Ramos (cell line): ENCODE data around the gene NDRG2.
"Not testable (repeated sequence)": the region's sequence is repeated elsewhere in the genome, so short reads cannot be mapped to it uniquely, and the experiment has no call there.

Experiments
- in situ Hi-C: fragments of 300-500 bp; cut with MboI; formaldehyde crosslinking; loops from one replicate; pipeline ENCODE4 v1.14.3; 2022; ENCODE audit warnings: low sequenced_read_pairs; ENCODE audit not compliant: unreplicated experiment

Gene NDRG2

GRCh38 chr14:21016413-21017190 is 8.3 kb downstream of the NDRG2 start:
- in situ Hi-C loops: no loop called here

GRCh38 chr14:21015312-21015711 is 9.5 kb downstream of the NDRG2 start:
- in situ Hi-C loops: no loop called here

- in situ Hi-C loops: loop anchor here (5.0 kb wide), 1 partner anchor 78 kb away; no protein-coding TSS in a partner anchor
Observed at GRCh38 chr14:21014761-21015190, 10.1 kb downstream of the NDRG2 start.

DNA sequence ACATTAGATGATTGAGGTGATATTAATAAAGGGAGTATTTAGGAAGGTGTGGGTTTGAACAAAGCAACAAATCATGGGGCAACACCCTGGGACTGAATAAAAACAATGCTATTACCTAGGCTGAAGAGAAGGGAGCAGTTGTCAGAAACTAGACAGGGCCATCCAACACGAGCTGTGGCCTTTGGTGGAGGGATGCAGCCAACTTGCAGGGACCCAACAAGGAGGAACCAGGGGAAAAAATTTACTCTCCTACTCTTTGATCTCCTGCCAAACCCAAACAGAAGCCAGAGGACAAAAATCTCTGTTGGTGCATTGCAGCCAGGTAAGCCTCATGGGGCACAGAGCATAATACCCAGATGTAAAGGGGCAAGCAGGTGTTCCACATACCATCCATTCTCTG is 13.7 kb downstream of the NDRG2 start:
- in situ Hi-C loops: loop anchor here (5.0 kb wide), 1 partner anchor 81 kb away; no protein-coding TSS in a partner anchor

- in situ Hi-C loops: loop anchor here (5.0 kb wide), 1 partner anchor 83 kb away; no protein-coding TSS in a partner anchor
Observed at GRCh38 chr14:21009721-21010120, 15.1 kb downstream of the NDRG2 start.

DNA sequence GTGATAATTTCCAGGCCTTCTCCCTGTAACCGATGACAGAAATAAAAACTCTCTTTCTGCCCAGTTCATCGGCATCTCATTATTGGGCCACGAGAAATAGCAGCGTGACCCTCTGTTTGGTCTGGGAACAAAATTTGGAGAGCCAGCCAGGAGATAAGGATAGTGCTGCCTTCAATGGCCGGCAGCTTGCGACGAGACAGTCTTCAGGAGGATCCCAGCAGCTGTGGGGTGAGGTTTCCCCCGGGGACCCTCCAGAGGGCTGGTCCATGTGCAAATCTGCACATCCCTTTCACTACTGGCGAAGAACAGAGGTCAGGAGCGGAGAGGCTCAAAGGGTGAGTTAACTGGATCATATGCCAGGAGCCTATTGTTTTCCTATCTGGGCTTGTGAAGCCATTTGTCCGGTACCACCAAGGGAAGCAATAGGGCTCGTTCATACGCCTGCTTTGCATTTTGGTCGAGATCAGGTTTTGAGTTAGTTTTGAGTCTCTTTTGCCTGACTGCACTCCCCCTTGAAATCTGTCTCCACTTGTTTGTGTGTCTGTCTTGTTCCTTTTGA is 21.0 kb downstream of the NDRG2 start:
- in situ Hi-C loops: no loop called here

DNA sequence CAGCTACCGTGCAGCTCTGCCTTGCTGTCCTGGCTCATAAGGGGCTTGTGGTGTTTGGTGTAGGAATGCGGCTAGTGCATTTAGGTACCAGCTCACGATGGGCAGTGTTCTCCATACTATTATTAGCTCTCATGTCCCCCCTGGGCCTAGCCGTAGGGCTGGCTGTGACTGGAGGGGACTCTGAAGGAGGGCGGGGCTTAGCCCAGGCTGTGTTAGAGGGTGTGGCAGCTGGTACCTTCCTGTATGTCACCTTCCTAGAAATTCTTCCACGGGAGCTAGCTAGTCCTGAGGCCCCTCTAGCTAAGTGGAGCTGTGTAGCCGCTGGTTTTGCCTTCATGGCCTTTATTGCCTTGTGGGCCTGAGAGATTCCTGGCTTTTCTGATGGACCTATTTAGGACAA is 23.6 kb downstream of the NDRG2 start:
- in situ Hi-C loops: no loop called here

DNA sequence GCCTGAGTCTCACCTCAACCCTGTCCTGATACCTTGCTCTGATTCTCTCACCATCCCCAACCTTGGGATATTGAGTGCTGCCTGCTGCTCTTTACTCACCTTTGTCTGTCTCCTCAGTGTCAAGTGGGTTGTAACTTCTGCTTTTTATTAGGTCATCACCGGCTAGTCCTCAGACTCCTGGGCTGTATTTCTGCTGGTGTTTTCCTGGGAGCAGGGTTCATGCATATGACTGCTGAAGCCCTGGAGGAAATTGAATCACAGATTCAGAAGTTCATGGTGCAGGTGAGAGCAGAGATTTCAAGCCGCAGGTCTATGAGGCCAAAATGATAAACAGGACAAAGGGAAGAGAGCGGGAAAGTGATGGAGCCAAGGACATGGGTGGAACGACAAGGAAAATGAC is 25.3 kb downstream of the NDRG2 start:
- in situ Hi-C loops: no loop called here

- in situ Hi-C loops: no loop called here
Observed at GRCh38 chr14:20998674-20999366, 26.0 kb downstream of the NDRG2 start, which contains the start of gene SLC39A2. Gene SLC39A2, plus strand, starts transcription at chr14:20999293. Its CDS starts 154 bp downstream, at chr14:20999447.

- in situ Hi-C loops: no loop called here
Observed at GRCh38 chr14:20998139-20998538, 26.7 kb downstream of the NDRG2 start.

GRCh38 chr14:20997564-20997963 is 27.3 kb downstream of the NDRG2 start:
- in situ Hi-C loops: no loop called here

DNA sequence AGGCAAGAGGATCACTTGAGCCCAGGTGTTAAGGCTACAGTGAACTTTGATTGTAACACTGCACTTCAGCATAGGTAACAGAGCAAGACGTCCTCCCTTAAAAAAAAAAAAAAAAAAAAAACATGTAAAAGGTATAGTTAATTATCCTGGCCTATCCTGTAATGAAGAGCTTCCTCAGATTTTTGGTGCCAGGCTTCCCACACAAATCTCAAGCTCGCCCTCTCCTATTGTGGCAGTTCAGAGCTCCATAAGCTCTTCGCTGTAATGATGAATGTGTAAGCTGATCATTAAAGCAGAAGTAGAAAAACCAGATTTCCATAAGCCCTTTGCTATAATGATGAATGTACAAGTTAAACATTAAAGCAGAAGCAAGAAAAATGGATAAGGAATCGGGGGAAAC is 27.7 kb downstream of the NDRG2 start:
- in situ Hi-C loops: no loop called here

- in situ Hi-C loops: no loop called here
Observed at GRCh38 chr14:20996521-20996920, 28.3 kb downstream of the NDRG2 start.

GRCh38 chr14:20989787-20990600 is 34.9 kb downstream of the NDRG2 start, which contains the start of gene METTL17:
Gene METTL17, plus strand, starts transcription at chr14:20989980. Its CDS starts 23 bp downstream, at chr14:20990003.
- in situ Hi-C loops: no loop called here

DNA sequence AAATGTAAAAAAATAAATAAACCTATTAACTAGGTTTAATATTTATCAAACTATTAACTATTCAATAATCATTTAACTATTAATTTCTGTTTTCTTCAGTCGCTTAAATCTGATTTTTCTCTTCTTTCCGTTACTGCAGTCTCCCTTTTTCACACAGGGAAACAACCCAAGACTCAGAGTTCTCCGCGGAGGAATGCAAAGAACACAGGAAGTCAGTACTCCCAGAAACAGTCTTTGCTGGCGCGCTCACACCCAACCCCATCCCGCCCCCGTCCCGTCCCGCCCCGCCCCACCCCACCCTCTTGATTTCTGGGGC is 35.4 kb downstream of the NDRG2 start:
- in situ Hi-C loops: no loop called here

DNA sequence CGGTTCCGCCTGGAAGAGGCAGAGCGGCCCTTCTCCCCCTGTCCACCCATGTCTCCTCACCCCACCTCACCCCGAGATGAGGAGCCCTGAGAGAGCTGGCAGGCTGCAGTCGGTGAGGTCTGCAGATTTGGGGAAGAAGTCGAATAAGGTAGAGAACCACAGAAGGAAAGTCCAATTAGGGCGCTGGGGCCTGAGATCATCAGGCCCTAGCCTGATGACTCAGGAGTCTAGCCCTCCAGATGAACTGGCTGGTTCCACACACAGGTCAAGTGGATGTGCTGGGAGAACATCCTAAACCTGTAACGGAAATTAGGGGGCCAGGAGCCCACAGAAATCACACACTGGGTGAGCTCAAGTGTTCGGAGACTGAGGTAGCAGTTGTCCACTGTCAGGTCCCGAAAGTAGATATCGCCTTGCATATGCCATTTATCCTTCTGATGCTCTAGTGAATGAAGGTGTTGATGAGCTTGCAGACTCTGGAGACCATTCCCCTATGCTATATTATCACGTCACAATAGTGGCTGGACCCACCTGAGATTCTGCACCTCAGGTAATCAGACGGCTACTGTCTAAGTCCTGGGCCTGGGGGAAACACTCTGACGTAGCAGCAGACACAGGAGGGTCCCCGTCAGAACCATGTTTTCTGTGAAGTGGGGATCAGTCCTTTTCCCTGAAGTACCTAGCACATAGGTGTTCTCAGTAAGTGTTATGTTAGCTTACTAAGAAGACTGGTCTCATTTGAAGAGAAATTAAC is 36.0 kb downstream of the NDRG2 start:
- in situ Hi-C loops: no loop called here

DNA sequence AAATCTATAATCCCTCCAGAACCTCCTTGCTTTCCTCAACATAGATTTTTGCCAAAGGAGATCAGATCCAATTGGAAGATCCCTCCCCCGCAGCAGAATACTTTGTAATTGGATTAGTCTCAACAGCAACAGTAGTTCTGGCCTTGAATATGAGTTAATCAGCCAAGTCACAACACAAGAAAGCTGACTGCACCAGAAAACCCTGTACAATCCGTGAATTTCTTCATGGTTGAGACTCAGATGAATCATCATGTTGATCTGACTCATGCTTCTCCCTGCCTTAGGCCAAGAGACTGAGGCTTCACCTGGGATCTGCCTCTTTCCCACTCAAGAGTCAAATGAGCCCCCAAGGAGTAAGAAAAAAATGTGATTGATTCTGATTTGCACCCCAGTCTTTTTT is 38.0 kb downstream of the NDRG2 start:
- in situ Hi-C loops: no loop called here

DNA sequence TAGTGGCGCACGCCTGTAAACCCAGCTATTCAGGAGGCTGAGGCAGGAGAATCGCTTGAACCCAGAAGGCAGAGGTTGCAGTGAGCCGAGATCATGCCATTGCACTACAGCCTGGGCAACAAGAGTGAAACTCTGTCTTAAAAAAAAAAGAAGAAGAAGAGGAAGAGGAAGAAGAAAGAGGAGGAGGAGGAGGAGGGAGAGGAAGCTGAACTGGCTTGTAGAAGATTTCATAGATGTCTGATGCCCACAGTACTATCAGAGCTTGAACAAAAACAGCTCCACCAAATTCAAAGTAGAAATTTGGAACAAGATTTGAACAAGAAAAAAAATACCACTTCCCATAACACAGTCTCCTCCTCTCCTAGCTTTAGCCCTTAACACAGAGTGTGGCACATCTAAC is 39.2 kb downstream of the NDRG2 start:
- in situ Hi-C loops: not testable (repeated sequence)

GRCh38 chr14:20982646-20983369 is 42.1 kb downstream of the NDRG2 start:
- in situ Hi-C loops: no loop called here
